ENCODE data around the gene FBXL13.
"Not testable (repeated sequence)": the region's sequence is repeated elsewhere in the genome, so short reads cannot be mapped to it uniquely, and the experiment has no call there.

FBXL13 gene

GRCh38 chr7:102811942-102812678 lies 262.5 kb downstream of the FBXL13 start:
- no peak for DNase-seq

DNA sequence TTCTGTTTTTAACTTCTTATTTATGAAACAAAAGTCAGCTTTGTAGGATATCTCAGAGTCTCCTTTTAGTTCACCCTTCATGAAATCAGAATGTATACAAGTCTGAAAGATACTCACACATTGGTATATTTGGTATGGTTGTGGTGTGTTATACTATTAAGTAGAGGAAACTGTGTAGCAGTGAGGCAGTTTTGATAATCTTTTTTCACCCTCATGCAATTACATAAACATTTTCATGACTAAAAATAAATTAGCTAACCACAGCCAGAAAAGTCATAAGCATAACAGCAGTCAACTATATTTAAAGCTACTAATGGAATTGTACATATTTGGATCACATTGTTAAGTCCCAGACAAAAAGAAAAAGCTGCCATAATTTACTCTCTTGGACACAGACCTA lies 263.7 kb downstream of the FBXL13 start:
- DNase-seq, result no peak

DNA sequence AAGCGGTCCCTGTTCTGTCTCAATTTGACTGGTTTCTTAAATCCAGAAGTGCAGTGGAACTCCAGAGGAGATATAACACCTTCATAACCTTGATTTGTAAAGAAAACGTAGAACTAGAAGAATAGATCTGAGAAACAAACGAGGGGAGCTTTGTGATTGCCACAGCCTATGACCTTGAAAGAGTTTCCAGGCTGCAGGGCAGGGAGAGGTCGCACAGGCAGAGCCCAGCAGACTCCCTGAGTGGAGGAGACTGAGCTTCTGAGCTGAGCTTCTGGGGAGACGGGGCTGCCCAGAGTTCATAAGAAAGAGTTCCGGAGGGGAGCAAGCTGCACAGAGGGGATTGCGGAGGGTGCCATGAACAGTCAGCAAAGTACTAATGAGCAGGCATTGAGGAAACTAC lies 268.0 kb downstream of the FBXL13 start:
- no peak for DNase-seq

DNA sequence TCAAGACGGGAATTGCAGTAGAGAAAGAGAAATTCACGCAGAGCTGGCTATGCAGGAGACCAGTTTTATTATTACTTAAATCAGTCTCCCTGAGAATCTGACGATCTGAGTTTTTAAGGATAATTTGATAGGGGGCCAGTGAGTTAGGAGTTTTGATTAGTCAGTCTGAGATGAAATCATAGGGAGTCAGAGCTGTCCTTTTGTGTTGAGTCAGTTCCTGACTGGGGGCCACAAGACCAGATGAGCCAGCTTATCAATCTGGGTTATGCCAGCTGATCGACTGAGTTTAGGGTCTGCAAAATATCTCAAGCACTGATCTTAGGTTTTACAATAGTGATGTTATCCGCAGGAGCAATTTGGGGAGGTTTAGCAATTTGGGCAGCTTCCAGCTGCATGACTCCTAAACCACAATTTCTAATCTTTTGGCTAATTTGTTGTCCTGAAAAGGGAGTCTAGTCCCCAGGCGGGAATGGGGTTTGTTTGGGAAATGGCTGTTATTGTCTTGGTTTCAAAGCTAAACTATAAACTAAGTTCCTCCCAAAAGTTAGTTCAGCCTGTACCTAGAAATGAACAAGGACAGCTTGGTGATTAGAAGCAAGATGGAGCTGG lies 278.5 kb downstream of the FBXL13 start:
- DNase-seq, result not testable (repeated sequence)

DNA sequence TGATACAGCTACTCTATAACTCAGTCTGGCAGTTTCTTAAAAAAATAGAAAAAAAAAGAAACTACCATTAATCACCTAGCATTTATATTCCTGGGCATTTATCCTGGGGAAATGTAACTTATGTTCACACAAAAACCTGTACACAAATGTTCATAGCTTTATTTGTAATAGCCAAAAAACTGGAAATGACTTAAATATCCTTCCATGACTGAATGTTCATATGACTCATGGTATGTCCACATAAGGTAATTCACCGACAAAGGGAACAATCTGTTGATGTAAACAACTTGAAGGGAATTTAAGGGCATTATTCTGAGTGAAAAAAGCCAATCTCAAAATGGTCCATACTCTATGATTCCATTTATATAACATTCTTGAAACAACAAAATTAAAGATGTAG lies 280.0 kb downstream of the FBXL13 start:
- not testable (repeated sequence) for DNase-seq

DNA sequence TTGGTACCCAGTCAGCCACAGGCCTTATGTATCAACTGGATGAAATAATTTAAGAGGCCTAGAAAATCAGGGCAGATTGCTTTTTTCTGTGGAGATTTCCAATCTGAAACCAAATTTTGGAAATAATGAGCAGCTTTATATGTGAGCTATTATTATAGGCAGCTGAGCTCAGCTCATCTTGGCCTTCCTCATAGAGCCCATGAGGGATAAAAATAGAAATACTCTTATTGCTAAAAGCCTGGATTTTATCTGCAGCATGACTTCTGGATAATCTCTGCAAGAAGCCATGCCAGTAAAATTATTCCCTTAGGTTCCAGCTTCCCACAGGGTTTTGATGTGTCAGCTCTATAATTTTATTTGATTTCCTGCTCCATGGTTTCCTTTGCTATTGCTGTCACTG lies 282.8 kb downstream of the FBXL13 start:
- not testable (repeated sequence) for DNase-seq

- not testable (repeated sequence) for DNase-seq
Measured at GRCh38 chr7:102791367-102791766, 283.2 kb downstream of the FBXL13 start.

GRCh38 chr7:102790364-102791100 lies 284.1 kb downstream of the FBXL13 start:
- not testable (repeated sequence) for DNase-seq

DNA sequence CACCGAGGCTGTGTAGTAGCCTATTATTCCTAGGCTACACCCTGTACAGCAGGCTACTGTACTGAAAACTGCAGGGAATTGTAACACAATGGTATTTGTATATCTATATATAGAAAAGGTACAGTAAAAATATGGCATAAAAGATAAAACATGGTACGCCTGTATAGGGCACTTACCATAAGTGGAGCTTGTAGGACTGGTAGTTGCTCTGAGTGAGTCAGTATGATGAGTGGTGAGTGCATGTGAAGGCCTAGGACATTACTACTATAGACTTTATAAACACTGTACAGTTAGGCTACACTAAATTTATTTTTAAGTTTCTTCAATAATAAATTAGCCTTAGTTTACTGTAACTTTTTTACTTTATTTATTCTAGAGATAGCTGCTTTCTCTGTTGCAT lies 285.8 kb downstream of the FBXL13 start:
- DNase-seq, result not testable (repeated sequence)

DNA sequence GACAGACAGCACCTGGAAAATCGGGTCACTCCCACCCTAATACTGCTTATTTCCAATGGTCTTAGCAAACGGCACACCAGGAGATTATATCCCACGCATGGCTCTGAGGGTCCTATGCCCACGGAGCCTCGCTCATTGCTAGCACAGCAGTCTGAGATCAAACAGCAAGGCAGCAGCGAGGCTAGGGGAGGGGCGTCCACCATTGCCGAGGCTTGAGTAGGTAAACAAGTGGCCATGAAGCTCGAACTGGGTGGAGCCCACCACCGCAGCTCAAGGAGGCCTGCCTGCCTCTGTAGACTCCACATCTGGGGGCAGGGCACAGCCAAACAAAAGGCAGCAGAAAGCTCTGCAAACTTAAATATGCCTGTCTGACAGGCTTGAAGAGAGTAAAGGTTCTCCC lies 293.7 kb downstream of the FBXL13 start:
- DNase-seq, result not testable (repeated sequence)

DNA sequence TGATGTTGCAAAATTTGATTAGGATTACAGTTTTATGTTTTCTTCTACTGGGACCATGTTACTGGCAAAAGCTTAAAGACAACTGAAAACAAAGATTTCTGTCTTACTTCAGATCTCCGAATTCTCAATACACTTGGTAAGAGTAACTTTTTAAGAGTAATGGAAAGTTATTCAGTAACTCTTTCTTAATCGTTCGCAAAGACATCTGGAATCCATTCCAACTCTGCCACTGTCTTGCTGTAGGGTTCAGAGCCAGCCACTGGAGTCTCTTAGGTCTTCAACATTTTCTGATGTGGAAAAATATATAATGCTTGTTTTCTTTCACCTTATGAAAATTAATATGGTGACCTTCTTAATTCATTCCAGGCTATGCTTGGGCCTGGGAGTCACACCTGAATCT lies 295.9 kb downstream of the FBXL13 start:
- not testable (repeated sequence) for DNase-seq

- not testable (repeated sequence) for DNase-seq
Measured at GRCh38 chr7:102776217-102776616, 298.4 kb downstream of the FBXL13 start.

- DNase-seq, result not testable (repeated sequence)
Measured at GRCh38 chr7:102770467-102770866, 304.1 kb downstream of the FBXL13 start.

GRCh38 chr7:102769657-102770192 lies 304.9 kb downstream of the FBXL13 start:
- not testable (repeated sequence) for DNase-seq

- DNase-seq, result not testable (repeated sequence)
Measured at GRCh38 chr7:102763295-102763905, 311.2 kb downstream of the FBXL13 start.

Measured in NCI-H774 (cell line).